Activated CD4-positive, alpha-beta T cell treated with anti-CD3 and anti-CD28 coated beads for 24 hours (primary cell): ENCODE results near the gene DPH1.

Source experiments
- DNase-seq, 2 donors: peaks; one replicate each; pipeline ENCODE4 v3.0.0-alpha.2; 2020; ENCODE audit warnings: low read depth in 2 of 2

DPH1 gene

DNA sequence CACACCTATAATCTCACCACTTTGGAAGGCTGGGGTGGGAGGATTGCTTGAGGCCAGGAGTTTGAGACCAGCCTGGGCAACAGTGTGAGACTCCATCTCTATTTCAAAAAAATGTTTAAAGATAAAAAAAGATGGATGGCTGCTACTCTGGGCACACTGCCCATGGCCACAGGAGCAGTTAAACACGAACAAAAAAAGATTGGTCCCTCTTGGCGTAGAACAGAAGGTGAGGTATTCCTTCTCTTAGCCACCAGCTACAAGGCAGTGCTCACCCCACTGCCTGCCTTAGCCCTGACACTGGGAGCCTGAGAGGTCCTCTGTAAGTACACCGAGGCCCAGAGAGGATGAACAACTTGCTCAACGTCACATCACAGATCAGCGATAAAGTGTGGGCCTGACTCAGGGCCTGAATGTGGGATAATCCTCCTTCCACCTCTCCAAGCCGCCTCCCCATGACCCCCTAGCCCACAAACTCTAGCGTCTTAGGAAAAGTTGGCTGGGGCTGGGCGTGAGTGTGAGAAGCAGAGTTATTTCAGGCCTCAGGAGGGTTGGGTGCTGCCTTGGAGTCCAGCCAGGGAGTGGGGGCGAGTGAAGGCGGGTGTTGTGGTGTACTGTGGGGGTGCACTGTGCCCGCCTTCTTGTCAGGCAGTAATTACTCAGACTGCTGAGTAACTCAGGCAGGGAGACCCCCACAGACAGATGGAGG is 2.3 kb upstream of the DPH1 start:
- no peak for DNase-seq

DNA sequence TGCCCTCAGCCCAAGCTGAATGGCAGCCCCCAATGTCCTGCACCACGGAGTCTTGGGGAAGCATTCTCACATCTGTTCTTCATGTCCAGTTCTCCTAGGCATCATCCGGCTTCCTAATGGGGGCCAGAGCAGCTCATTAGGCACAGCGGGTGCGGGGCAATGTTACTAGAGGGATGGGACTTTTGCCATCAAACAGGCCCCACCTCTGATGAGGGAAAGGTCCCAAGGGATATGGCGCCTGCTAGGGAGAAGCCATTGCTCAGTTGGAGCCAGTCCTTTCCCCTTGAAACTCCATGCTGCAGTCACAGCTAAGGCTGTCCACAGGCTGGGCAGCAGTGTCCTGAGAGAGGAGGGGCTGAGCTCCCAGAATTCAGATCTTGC is 1.7 kb upstream of the DPH1 start:
- DNase-seq: no peak

DNA sequence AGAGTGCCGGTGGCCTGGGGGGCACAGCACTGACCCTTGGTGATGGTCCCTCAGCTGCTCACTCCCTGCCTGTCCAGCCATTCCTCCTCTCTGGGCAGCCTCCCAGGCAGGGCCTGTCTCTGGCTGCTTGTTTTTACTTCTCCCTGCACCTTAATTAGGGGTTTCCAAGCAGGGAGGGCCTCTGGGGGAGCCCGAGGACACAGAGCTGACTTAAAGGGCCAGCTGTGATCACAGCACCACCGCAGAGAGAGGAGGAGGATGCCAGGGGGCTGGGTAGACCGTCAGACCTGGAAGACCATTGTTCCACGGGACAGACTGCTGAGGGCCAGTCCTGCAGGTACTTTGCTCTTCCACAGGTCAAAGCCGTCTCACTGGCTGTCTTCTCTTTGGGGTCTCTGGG is 1.2 kb upstream of the DPH1 start:
- no peak for DNase-seq

DNA sequence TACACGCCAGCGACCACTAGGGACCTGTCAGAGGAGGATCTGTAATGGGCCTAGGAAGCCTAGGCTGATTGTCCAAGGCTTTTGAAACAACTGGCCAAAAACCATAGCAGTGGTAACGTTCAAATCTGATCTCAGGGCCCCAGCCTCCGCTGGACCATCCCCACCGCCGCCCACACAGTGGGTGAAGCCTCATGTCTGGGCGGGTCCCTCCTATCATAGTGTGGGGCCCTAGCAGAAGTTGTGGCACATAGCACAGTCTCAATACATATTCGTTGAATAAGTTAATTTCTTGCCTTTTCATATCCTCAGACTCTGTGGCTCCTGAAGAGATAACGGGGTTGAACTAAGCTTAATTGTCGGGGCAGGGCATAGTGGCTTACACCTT is 818 bp downstream of the DPH1 start:
- no peak for DNase-seq

DNA sequence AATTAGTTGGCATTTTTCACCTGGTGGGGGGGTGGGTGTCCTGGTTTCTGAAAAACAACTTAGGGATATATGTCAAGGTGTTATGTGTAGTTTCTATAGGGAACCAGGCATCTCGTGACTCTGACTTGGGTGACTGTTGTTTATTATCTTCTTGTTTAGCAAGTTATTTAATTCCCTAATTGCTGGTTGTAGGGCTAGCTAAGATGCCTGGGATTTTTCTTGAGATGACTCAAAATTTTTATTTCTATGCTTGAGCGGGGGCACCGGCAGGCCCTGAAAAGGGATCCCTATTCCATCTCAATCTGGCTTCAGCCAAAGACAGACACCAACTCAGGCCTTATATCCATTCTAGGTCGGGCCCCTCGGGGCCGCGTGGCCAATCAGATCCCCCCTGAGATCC is 3.2 kb downstream of the DPH1 start:
- DNase-seq: no peak

DNA sequence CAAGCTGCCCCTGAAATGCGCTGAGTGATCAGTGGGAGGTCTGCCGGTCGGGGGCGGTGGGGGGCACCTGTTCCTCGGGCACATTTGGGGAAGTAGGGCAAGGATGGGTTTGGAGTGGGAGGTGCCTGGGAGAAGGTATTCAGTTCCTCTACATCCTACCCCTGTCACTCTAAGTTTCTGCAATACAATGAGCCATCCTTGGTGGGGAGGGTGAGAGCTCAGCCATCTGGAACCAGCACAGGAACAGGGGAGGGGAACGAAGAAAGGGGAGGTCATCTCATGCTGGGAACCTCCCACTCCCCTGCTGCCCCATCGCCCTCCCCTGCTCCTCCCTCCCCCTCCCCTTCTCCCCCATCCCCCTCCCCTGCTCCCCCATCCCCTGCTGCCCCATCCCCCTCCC is 4.2 kb downstream of the DPH1 start:
- no peak for DNase-seq

DNA sequence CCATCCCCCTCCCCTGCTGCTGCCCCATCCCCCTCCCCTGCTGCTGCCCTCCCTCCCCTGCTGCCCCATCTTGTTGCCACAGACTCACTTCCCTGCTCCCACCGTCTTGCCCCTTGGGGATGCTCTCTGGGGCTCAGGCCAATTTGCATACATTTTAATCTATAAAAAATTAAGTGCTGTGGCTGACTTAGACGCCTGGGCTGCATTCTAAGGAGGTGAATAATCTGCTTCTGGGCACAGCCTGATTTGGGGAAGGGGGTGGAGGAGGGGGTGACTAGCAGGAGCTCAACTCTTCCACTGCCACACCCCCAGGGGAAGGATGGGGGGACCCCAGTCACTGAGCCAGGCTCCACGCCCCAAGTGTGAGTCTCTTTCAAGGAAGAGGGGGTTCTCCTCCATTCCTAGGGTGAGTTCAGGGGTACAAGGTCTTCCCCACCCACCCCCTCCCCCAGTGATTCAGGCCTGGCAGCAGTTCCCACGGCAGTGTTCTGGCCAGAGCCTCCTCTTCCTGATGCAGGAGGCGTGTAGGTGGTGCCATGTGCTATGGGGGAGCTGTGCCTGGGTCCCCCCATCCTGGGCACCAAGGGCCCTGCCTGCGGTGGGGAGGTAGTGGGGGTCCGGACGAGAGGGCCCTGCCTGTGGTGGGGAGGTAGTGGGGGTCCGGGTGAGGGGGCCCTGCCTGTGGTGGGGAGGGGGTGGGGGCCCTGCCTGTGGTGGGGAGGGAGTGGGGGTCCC is 5.0 kb downstream of the DPH1 start:
- DNase-seq: no peak

DNA sequence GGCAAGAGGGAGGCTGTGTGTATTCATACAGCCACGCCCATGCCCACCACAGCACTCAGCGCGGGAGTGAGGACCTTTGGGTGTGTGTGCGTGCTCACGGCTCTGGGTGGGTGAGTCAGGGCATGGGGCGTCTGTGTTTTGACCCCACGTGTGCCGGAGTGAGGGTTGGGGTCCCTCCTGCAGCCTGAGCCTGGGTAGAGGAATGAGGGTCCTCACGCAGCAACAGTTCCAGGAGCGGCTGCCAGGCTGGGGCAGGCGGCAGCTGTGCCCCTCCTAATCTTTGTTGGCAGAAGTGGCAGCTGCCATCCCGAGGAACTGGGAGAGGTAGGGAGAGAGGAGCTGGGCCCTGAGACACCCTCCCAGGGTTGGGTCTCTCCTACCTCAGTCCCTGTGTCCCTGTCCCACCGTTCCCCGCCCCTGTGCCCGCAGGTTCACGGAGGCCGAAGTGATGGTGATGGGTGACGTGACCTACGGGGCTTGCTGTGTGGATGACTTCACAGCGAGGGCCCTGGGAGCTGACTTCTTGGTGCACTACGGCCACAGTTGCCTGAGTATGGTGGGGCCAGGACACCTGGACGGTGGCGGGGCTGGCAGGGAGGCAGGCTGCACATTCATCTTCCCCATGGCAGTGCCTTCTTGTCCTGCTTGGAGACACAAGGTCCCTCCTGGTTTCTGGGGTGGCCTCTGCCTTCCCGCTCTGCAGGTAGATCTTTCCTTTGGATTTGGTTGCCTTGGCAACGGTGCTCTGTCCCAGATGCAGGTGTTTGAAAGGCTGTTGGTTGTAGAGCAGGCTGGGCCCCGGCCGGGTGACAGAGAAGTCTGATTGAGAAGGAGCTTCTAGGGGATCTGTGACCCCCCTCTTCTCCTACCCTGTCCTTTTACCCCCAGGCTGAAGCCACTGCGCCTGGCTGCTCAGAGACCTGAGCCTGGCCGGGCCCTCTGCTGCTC is 5.9 kb downstream of the DPH1 start:
- DNase-seq: no peak

DNA sequence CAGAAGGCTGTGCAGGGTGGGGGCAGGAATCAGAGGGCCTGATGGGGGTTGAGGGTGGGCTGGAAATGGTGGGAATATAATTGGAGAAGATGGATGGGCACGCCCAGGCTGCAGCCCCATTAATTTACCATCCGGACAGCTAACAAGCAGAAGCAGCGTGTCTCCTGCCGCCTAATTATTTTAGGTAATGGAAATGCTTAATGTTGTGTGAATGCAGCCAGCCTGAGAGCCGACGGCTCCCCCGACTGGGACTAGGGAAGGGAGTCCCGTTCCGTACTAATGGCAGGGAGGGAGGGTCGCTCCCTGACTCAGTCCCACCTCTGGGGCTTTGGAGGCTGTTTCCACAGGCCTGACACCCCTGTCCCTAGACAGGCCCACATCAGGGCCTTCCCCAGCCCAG is 7.2 kb downstream of the DPH1 start:
- no peak for DNase-seq

DNA sequence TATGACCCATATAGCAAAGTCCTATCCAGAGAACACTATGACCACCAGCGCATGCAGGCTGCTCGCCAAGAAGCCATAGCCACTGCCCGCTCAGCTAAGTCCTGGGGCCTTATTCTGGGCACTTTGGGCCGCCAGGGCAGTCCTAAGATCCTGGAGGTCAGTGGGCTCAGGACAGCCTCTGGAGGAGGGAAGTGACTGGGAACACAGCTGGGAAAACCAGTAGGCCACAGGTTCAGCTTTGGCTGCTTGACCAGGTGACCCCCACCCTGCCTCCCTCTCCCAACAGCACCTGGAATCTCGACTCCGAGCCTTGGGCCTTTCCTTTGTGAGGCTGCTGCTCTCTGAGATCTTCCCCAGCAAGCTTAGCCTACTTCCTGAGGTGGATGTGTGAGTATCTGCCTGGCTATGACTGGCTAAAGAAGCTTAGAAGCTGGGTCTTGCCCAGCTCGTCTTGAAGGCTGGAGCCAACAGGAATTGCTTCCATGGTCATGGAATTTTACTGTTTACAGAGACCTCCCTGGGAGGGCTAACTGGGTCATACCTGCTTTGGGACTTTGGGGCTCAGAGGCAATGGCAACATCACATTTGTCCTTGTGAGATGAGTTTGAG is 10.4 kb downstream of the DPH1 start:
- no peak for DNase-seq

DNA sequence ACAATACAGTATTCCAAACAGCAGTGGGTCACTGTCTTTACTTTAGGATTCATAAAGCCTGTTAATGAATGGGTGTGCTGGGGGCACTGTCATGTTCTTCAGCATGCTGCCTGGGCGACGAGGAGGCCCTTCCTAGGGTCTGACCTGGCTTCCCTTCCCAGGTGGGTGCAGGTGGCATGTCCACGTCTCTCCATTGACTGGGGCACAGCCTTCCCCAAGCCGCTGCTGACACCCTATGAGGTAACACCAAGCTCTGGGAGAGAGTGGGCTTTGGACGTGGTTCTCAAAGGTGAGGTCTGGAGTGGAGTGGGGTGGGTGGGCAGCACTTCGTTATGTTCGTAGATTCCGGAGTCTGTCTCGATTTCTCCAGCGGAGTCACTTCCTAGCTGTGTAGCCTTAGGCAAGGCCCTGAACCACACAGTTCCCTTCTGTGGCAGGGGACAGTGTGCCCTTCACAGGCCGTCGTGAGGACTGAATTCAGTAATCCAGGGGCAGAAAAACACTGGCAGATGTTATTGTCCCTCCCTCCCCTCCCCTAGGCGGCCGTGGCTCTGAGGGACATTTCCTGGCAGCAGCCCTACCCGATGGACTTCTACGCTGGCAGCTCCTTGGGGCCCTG is 11.1 kb downstream of the DPH1 start:
- DNase-seq: no peak

DNA sequence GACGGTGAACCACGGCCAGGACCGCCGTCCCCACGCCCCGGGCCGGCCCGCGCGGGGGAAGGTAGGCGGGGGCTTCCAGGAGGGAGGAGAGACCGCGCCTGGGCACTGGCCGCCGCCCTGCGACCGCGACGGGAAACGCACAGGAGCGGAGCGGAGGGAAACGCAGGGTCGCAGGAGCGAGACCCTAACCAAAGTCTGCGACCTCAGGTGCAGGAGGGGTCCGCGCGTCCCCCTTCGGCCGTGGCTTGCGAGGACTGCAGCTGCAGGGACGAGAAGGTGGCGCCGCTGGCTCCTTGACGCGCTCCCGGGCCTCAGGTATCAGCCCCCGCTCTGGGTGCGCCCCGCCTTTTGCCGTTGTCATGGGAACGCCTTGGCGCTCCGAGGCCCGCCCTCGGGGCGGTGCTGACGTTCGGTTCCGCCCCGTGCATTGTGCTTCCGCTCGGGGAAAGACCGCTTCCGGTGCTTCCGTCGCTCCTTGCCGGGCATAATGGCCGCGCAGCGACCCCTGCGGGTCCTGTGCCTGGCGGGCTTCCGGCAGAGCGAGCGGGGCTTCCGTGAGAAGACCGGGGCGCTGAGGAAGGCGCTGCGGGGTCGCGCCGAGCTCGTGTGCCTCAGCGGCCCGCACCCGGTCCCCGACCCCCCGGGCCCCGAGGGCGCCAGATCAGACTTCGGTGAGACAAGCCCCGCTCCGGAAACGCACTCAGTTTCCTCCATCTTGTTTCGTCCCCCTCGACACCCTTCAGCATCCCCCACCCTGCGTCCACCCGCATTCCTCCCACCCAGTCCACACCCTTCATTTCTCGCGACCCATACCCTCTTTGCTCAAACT is 11.8 kb downstream of the DPH1 start, which contains the start of gene OVCA2:
TSS of gene OVCA2 (plus strand) at position 462 of the 829 bp plus-strand sequence. CDS start at position 488, 26 bp downstream.
- peak; percentile 97 for DNase-seq

DNA sequence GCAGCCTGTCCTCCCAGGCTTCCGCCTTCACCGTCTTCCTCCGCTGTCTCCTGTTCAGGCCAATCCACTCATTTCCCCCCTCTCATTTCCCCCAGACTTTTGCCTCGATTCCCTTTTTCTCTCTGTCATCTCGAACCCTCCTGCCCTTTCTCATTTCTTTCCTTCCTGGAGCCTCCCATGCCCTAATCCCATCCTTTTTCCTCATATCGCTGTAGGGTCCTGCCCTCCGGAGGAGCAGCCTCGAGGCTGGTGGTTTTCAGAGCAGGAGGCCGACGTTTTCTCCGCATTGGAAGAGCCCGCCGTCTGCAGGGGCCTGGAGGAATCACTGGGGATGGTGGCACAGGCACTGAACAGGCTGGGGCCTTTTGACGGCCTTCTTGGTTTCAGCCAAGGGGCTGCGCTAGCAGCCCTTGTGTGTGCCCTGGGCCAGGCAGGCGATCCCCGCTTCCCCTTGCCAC is 12.5 kb downstream of the DPH1 start:
- no peak for DNase-seq

DNA sequence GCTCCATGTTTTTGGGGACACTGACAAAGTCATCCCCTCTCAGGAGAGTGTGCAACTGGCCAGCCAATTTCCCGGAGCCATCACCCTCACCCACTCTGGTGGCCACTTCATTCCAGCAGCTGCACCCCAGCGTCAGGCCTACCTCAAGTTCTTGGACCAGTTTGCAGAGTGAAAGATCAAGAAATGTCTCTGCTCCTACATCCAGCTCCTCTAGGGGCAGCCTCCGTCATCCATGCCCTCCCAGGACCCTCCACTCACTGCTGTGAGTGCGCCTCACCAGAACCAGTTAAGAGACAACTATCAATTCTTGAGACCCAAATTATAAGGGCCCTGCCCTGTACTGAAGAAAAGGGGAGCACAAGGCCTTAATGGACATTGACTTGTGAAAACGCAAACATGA is 13.0 kb downstream of the DPH1 start:
- DNase-seq: no peak

DNA sequence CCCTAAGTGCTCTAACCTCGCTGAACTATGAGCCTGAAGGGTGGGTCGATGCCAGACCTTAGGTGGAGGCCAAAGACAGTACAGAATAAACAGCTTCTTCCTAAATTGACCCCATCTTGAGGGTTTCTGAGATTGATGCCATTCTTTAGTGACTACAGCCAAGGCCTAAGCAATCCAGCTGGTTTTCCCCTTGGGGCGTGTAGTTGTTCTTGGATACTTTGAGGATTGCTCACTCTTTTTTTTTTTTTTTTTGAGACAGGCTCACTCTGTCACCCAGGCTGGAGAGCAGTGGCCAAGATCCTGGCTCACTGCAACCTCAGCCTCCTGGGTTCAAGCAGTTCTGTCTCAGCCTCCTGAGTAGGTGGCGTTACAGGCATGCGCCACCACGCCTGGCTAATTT is 13.8 kb downstream of the DPH1 start:
- no peak for DNase-seq

DNA sequence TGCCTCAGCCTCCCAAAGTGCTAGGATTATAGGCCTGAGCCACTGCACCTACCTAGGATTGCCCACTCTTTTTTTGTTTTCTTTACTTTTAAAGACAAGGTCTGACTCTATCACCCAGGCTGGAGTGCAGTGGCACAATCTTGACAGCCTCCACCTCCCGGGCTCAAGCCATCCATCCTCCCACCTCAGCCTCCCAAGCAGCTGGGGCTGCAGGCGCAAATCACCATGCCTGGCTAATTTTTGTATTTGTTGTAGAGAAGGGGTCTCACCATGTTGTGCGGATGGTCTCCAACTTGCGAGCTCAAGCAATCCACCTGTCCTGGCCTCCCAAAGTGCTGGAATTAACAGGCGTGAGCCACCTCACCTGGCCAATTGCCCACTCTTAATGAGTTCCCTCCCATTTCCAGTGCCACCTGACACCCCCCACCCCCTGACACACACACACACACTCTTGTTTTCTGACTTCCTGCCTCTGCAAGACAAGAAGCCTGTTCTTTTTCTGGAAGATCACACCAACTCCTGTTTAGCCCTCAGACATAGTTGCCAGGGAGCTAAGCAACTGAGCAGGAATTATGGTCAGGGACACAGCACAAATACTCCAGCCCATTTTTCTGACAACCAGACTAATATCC is 14.4 kb downstream of the DPH1 start:
- no peak for DNase-seq

DNA sequence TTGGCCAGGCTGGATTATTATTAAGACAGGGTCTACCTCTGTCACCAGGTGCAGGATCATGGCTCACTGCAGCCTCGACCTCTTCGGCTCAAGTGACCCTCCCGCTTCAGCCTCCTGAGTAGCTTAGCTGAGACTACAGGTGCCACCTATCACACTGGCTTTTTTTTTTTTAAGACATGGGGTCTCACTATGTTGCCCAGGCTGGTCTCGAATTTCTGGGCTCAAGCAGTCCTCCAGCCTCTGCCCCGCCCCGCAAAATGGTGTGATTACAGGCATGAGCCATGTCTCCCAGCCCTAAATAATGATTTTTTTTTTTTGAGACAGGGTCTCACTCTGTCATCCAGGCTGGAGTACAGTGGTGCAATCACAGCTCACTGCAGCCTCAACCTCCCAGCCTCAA is 17.6 kb downstream of the DPH1 start:
- no peak for DNase-seq

DNA sequence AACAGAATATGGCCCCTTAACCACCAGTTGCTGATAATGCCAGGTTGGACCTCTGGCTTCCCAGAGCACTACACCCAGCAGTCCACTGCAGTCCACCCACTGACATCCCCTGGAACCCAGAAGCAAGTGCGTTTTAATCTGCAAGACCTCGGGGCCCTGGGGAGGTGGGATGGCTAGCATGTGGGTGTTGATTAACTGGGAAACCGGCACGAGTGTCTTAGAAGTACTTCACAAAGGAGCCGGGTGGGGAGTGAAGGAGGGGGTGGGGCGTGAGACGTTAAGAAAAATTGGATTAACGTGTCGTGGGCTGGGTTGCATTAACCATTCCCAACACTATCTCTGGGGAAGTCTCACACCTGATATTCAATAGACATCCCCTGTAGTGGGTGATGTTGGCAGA is 18.9 kb downstream of the DPH1 start:
- no peak for DNase-seq

DNA sequence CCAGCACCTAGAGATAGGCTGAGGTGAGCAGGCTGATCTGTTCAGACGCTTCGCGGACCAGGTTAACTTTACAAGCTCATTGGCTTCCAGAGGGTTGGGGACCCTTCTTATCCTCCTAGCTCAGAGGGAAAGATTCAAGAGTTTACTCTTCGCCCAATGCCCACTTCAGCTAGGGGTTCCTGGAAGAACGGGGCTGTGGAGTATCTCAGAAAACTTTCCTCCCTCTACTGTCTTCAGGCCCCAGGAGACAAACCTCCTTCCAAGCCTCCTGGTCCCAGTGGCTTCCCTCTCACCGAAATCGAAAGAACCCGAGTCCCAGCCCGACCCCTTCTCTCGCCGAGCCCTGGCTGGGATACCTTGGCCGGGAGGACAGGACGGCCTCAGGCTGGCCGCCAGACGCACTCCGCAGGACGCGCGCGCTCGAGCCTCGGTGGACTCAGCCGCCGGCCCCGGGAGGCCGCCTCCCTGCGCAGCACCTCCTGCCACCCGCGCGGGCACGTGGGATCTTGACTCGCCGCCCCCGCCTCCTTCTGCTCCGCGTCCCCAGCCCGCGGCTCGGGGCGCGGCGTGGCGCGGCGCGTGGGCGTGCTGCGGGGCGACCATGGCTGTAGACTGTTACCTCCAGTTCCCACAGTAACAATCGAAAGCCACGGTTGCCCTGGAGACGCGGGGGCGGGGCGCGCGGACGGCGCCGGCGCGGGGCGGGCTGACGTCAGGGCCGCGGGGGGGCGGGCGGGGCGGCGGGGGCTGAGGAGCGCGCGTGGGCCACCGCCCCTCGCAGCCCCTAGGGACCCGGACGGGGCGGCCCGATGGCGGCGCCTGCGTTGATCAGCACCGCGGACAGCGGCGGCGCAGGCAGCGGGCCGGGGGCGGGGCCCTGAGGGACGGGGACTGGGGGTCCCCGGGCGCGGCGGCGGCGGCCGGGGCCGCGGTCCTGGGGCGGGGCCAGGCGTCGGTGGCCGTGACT is 19.7 kb downstream of the DPH1 start:
- peak; percentile 80 to 84 for DNase-seq
